Activated CD4-positive, alpha-beta T cell treated with anti-CD3 and anti-CD28 coated beads, Interleukin-2, amount 10 ng/mL, durations not matched to agents 24 days and 14 days (primary cell): ENCODE results near the gene CENPX. TPM values are rescaled to one million over a fixed set of nuclear protein-coding genes. Genes with fewer than 3 reads are reported as not detected.

Source experiments
- DNase-seq: peaks from one replicate; pipeline ENCODE4 v3.0.0; 2022
- H3K27ac Mint-ChIP-seq: one replicate; pipeline ENCODE4 v1.8.0; 2022; ENCODE audit warnings: mild to moderate bottlenecking, mixed read lengths
- H3K27me3 Mint-ChIP-seq: one replicate; pipeline ENCODE4 v1.8.0; 2022; ENCODE audit warnings: mixed read lengths
- H3K36me3 Mint-ChIP-seq: one replicate; pipeline ENCODE4 v1.8.0; 2022; ENCODE audit warnings: low read depth, mild to moderate bottlenecking, mixed read lengths
- H3K4me1 Mint-ChIP-seq: one replicate; pipeline ENCODE4 v1.8.0; 2021; ENCODE audit warnings: mixed read lengths
- H3K4me3 Mint-ChIP-seq: one replicate; pipeline ENCODE4 v1.8.0; 2022; ENCODE audit warnings: mild to moderate bottlenecking, moderate library complexity, mixed read lengths
- H3K9me3 Mint-ChIP-seq: one replicate; pipeline ENCODE4 v1.8.0; 2021; ENCODE audit warnings: mixed read lengths
- intact Hi-C: fragments of 100-400 bp; cut with micrococcal nuclease; formaldehyde crosslinking; loops from one replicate; pipeline ENCODE4 v1.15.1; 2023
- total RNA-seq: library from RNA; stranded (reverse); gene quantifications from 2 replicates; pipeline ENCODE4 v1.2.3, GENCODE V29; 2022

CENPX gene
- total RNA-seq, 1 donor from 2014 or later, result 123 TPM

- Mint-ChIP-seq H3K36me3 (peaks cover 10% of the 10 kb centered on the region), H3K4me1 (peaks cover 16% of the 10 kb centered on the region), H3K27ac (peak overlapping the region; percentile 91), H3K27me3 (no peaks in the 10 kb centered on the region), H3K4me3 (peak overlapping the region; percentile 90), H3K9me3 (no peaks in the 10 kb centered on the region)
- DNase-seq, result no peak
- intact Hi-C loops, result loop anchor here (1.0 to 2.0 kb wide), 2 partner anchors 14 to 15 kb away; partner anchors contain the start of gene DCXR
These were observed 28.3 kb upstream of the CENPX start for GRCh38 chr17:82050761-82051641.

- Mint-ChIP-seq H3K4me1 (peaks cover 16% of the 10 kb centered on the region), H3K36me3 (peaks cover 9% of the 10 kb centered on the region), H3K27ac (peak overlapping the region; percentile 91), H3K9me3 (no peaks in the 10 kb centered on the region), H3K4me3 (peak overlapping the region; percentile 90), H3K27me3 (no peaks in the 10 kb centered on the region)
- intact Hi-C loops, result loop anchor here (2.0 kb wide), 1 partner anchor 13 kb away; the partner anchor contains the start of gene DCXR
- DNase-seq, result no peak
These were observed 27.6 kb upstream of the CENPX start for GRCh38 chr17:82050152-82050760.

GRCh38 chr17:82049521-82049971 lies 26.9 kb upstream of the CENPX start:
- H3K27ac Mint-ChIP-seq, result no peak overlapping the region
- no peaks in the 10 kb centered on the region for H3K9me3 Mint-ChIP-seq
- peaks cover 6% of the 10 kb centered on the region for H3K36me3 Mint-ChIP-seq

GRCh38 chr17:82049106-82049505 lies 26.4 kb upstream of the CENPX start:
- Mint-ChIP-seq H3K4me1 (peaks cover 16% of the 10 kb centered on the region), H3K9me3 (no peaks in the 10 kb centered on the region), H3K27ac (no peak overlapping the region), H3K36me3 (peaks cover 6% of the 10 kb centered on the region), H3K4me3 (no peak overlapping the region), H3K27me3 (no peaks in the 10 kb centered on the region)
- intact Hi-C loops, result no loop called here
- DNase-seq, result no peak

More at GRCh38 chr17:82049521-82049971, 26.9 kb upstream of the CENPX start:
- peak overlapping the region; percentile 90 for H3K4me3 Mint-ChIP-seq
- peaks cover 16% of the 10 kb centered on the region for H3K4me1 Mint-ChIP-seq
- no peaks in the 10 kb centered on the region for H3K27me3 Mint-ChIP-seq
- intact Hi-C loops, result no loop called here
- no peak for DNase-seq

GRCh38 chr17:82048571-82048971 lies 25.9 kb upstream of the CENPX start:
- intact Hi-C loops, result no loop called here
- Mint-ChIP-seq H3K27me3 (no peaks in the 10 kb centered on the region), H3K4me1 (peaks cover 16% of the 10 kb centered on the region), H3K36me3 (peaks cover 6% of the 10 kb centered on the region), H3K4me3 (no peak overlapping the region), H3K9me3 (no peaks in the 10 kb centered on the region), H3K27ac (no peak overlapping the region)
- no peak for DNase-seq

- intact Hi-C loops, result no loop called here
- H3K4me1 Mint-ChIP-seq, result peaks cover 16% of the 10 kb centered on the region
These were observed 25.4 kb upstream of the CENPX start for GRCh38 chr17:82047914-82048570.

GRCh38 chr17:82047379-82047778 lies 24.7 kb upstream of the CENPX start:
- no peak overlapping the region for H3K27ac Mint-ChIP-seq

More at GRCh38 chr17:82047914-82048570, 25.4 kb upstream of the CENPX start:
- DNase-seq, result no peak
- Mint-ChIP-seq H3K36me3 (peaks cover 6% of the 10 kb centered on the region), H3K9me3 (no peaks in the 10 kb centered on the region), H3K4me3 (no peak overlapping the region), H3K27me3 (no peaks in the 10 kb centered on the region), H3K27ac (no peak overlapping the region)

GRCh38 chr17:82046903-82047302 lies 24.2 kb upstream of the CENPX start:
- no peaks in the 10 kb centered on the region for H3K9me3 Mint-ChIP-seq
- no peak for DNase-seq
- no peaks in the 10 kb centered on the region for H3K27me3 Mint-ChIP-seq
- peaks cover 6% of the 10 kb centered on the region for H3K36me3 Mint-ChIP-seq
- intact Hi-C loops, result no loop called here
- no peak overlapping the region for H3K4me3 Mint-ChIP-seq
- no peak overlapping the region for H3K27ac Mint-ChIP-seq
- peaks cover 14% of the 10 kb centered on the region for H3K4me1 Mint-ChIP-seq

More at GRCh38 chr17:82047379-82047778, 24.7 kb upstream of the CENPX start:
- Mint-ChIP-seq H3K4me3 (no peak overlapping the region), H3K4me1 (peaks cover 14% of the 10 kb centered on the region), H3K9me3 (no peaks in the 10 kb centered on the region), H3K36me3 (peaks cover 6% of the 10 kb centered on the region), H3K27me3 (no peaks in the 10 kb centered on the region)
- DNase-seq, result no peak
- intact Hi-C loops, result no loop called here

GRCh38 chr17:82045936-82046484 lies 23.3 kb upstream of the CENPX start:
- Mint-ChIP-seq H3K27me3 (no peaks in the 10 kb centered on the region), H3K4me3 (no peak overlapping the region), H3K27ac (no peak overlapping the region), H3K4me1 (peaks cover 14% of the 10 kb centered on the region), H3K36me3 (peaks cover 6% of the 10 kb centered on the region), H3K9me3 (no peaks in the 10 kb centered on the region)
- no peak for DNase-seq
- intact Hi-C loops, result no loop called here

GRCh38 chr17:82043507-82043906 lies 20.8 kb upstream of the CENPX start:
- Mint-ChIP-seq H3K4me1 (peaks cover 11% of the 10 kb centered on the region), H3K27ac (no peak overlapping the region), H3K4me3 (no peak overlapping the region), H3K9me3 (no peaks in the 10 kb centered on the region), H3K27me3 (peaks cover 2% of the 10 kb centered on the region), H3K36me3 (peaks cover 6% of the 10 kb centered on the region)
- intact Hi-C loops, result no loop called here
- no peak for DNase-seq

- Mint-ChIP-seq H3K9me3 (no peaks in the 10 kb centered on the region), H3K4me1 (peaks cover 16% of the 10 kb centered on the region), H3K27ac (no peak overlapping the region), H3K27me3 (peaks cover 2% of the 10 kb centered on the region), H3K36me3 (peaks cover 4% of the 10 kb centered on the region), H3K4me3 (no peak overlapping the region)
- intact Hi-C loops, result no loop called here
- DNase-seq, result no peak
These were observed 20.0 kb upstream of the CENPX start for GRCh38 chr17:82042649-82043048.

- DNase-seq, result no peak
- H3K27me3 Mint-ChIP-seq, result peaks cover 2% of the 10 kb centered on the region
- H3K4me3 Mint-ChIP-seq, result no peak overlapping the region
- H3K36me3 Mint-ChIP-seq, result no peaks in the 10 kb centered on the region
- peaks cover 12% of the 10 kb centered on the region for H3K4me1 Mint-ChIP-seq
- H3K27ac Mint-ChIP-seq, result no peak overlapping the region
- no peaks in the 10 kb centered on the region for H3K9me3 Mint-ChIP-seq
- intact Hi-C loops, result no loop called here
These were observed 18.6 kb upstream of the CENPX start for GRCh38 chr17:82041144-82041814.

- H3K4me1 Mint-ChIP-seq, result peaks cover 17% of the 10 kb centered on the region
- intact Hi-C loops, result no loop called here
- peaks cover 2% of the 10 kb centered on the region for H3K27me3 Mint-ChIP-seq
- no peak overlapping the region for H3K27ac Mint-ChIP-seq
- DNase-seq, result no peak
- no peak overlapping the region for H3K4me3 Mint-ChIP-seq
- H3K9me3 Mint-ChIP-seq, result no peaks in the 10 kb centered on the region
- peaks cover 8% of the 10 kb centered on the region for H3K36me3 Mint-ChIP-seq
These were observed 17.1 kb upstream of the CENPX start for GRCh38 chr17:82039695-82040299.
